Liver (tissue), 9 donors: ENCODE data around the gene CDH1. TPM values are rescaled to one million over a fixed set of nuclear protein-coding genes. Genes with fewer than 3 reads are reported as not detected.

ENCODE experiments used
- DNase-seq: peaks from one replicate; pipeline ENCODE4 v3.0.0-alpha.2; 2017; ENCODE audit warnings: low spot score
- H3K27ac ChIP-seq, 2 donors: one replicate each; pipeline ENCODE4 v1.7.0; 2013; ENCODE audit warnings: inconsistent platforms in 2 of 2, low read length in 2 of 2, control low read depth in 1 of 2, low read depth in 1 of 2, mild to moderate bottlenecking in 1 of 2
- H3K27me3 ChIP-seq, 4 donors: one replicate each; pipeline versions ENCODE4 v1.6.1 to v1.7.0; 2013; ENCODE audit warnings: low read length in 3 of 4, inconsistent platforms in 1 of 4, mild to moderate bottlenecking in 1 of 4, moderate library complexity in 1 of 4; ENCODE audit not compliant: control insufficient read depth in 4 of 4, insufficient read depth in 4 of 4
- H3K36me3 ChIP-seq, 4 donors: one replicate each; pipeline versions ENCODE4 v1.6.1 to v1.7.0; 2013; ENCODE audit warnings: low read length in 3 of 4, mild to moderate bottlenecking in 3 of 4, low read depth in 1 of 4, moderate library complexity in 1 of 4; ENCODE audit not compliant: control insufficient read depth in 4 of 4, insufficient read depth in 3 of 4
- H3K4me1 ChIP-seq, 4 donors: one replicate each; pipeline versions ENCODE4 v1.6.1 to v1.7.0; 2013; ENCODE audit warnings: low read length in 3 of 4, mild to moderate bottlenecking in 3 of 4, moderate library complexity in 1 of 4; ENCODE audit not compliant: control insufficient read depth in 4 of 4, insufficient read depth in 4 of 4
- H3K4me3 ChIP-seq, 3 donors: one replicate each; pipeline versions ENCODE4 v1.6.1 to v1.7.0; 2013; ENCODE audit warnings: low read length in 3 of 3, control low read depth in 1 of 3, low read depth in 1 of 3, mild to moderate bottlenecking in 1 of 3
- H3K9ac ChIP-seq, 2 donors: one replicate each; pipeline ENCODE4 v1.7.0; 2013; ENCODE audit warnings: low read length in 2 of 2, mild to moderate bottlenecking in 2 of 2, moderate library complexity in 2 of 2, control low read depth in 1 of 2, low read depth in 1 of 2
- H3K9me3 ChIP-seq, 4 donors: one replicate each; pipeline versions ENCODE4 v1.6.1 to v1.7.0; 2013; ENCODE audit warnings: low read length in 3 of 4; ENCODE audit not compliant: control insufficient read depth in 4 of 4
- CTCF ChIP-seq: fragments of 150-350 bp; IDR thresholded peaks from 2 replicates; pipeline ENCODE4 v1.5.1; 2017; ENCODE audit warnings: improper control_type of control experiment, low read depth, low read length; ENCODE audit not compliant: missing input control
- FOXA2 ChIP-seq: IDR thresholded peaks from 2 replicates; pipeline ENCODE4 v1.6.1; 2016; ENCODE audit warnings: antibody characterized with exemption
- HNF4A ChIP-seq, 2 donors: conservative IDR thresholded peaks; 2 replicates each; pipeline ENCODE4 v1.6.1; 2016; ENCODE audit warnings: antibody characterized with exemption in 2 of 2, mild to moderate bottlenecking in 2 of 2
- NR2F2 ChIP-seq: IDR thresholded peaks from 2 replicates; pipeline ENCODE4 v1.6.1; 2016; ENCODE audit warnings: antibody characterized with exemption
- RAD21 ChIP-seq, 2 donors: IDR thresholded peaks; 2 replicates each; pipeline ENCODE4 v1.6.1; 2016; ENCODE audit warnings: antibody characterized with exemption in 2 of 2, mild to moderate bottlenecking in 2 of 2
- REST ChIP-seq: IDR thresholded peaks from 2 replicates; pipeline ENCODE4 v1.6.1; 2016; ENCODE audit warnings: antibody characterized with exemption, mild to moderate bottlenecking
- TAF1 ChIP-seq: conservative IDR thresholded peaks from 2 replicates; pipeline ENCODE4 v1.6.1; 2016; ENCODE audit warnings: antibody characterized with exemption, mild to moderate bottlenecking
- ZBTB33 ChIP-seq: IDR thresholded peaks from 2 replicates; pipeline ENCODE4 v1.6.1; 2016; ENCODE audit warnings: antibody characterized with exemption
- WGBS: extraction: QIAGEN DNeasy Blood & Tissue Kit; methylation state at CpG from one replicate; pipeline ENCODE4 v1.1.7; 2013; 5-methylcytosine and 5-hydroxymethylcytosine counted together
- polyA plus RNA-seq, 2 donors: library from polyadenylated mRNA; stranded (reverse) in 1 of 2; unstranded in 1 of 2; fragments of 200-250 nt in 1 of 2; fragments of >200 nt in 1 of 2; fragmentation: Nextera tagmentation in 1 of 2; extraction: Ambion mirVana in 1 of 2; gene quantifications; one replicate each; pipeline versions ENCODE4 v1.2.1 to v1.2.3, GENCODE V29; 2013 to 2015
- total RNA-seq, 2 donors: library from RNA; depleted of rRNA; stranded (reverse); fragments of >200 nt; gene quantifications; one replicate each; pipeline ENCODE4 v1.2.3, GENCODE V29; 2014
- donor health status: healthy.
- donor health status: healthy.
- donor health status: healthy.
- donor health status: healthy.
- donor health status: healthy.

The CDH1 gene
- total and polyA plus RNA-seq, 4 donors, result 21.8 to 69.3 (median 50.3) TPM

GRCh38 chr16:68746951-68747350, 9.9 kb downstream of the CDH1 start:
- TF ChIP-seq REST (no peak), NR2F2 (no peak), HNF4A (conservative IDR thresholded peaks at IDR 0.05) (no peak), ZBTB33 (no peak), FOXA2 (no peak), TAF1 (no peak)
- H3K9ac ChIP-seq, result no peak overlapping the region
- no peak for DNase-seq
- no peak overlapping the region for H3K27ac ChIP-seq
- H3K36me3 ChIP-seq, result no peaks in the 10 kb centered on the region
- no peaks in the 10 kb centered on the region for H3K9me3 ChIP-seq
- H3K4me1 ChIP-seq, result peaks cover 7 to 25% (median 16%) of the 10 kb centered on the region in 4 donors
- H3K27me3 ChIP-seq, result no peaks in the 10 kb centered on the region
- no peak overlapping the region for H3K4me3 ChIP-seq

GRCh38 chr16:68749432-68749831, 12.3 kb downstream of the CDH1 start:
- H3K36me3 ChIP-seq, result no peaks in the 10 kb centered on the region
- H3K27ac ChIP-seq, result no peak overlapping the region
- no peak for DNase-seq
- no peak overlapping the region for H3K9ac ChIP-seq
- 85% methylated on average over 3 of the region's 3 CpGs for WGBS
- H3K27me3 ChIP-seq, result no peaks in the 10 kb centered on the region
- H3K4me1 ChIP-seq, result peaks cover 1 to 12% (median 4%) of the 10 kb centered on the region in 4 donors
- no peaks in the 10 kb centered on the region for H3K9me3 ChIP-seq
- TF ChIP-seq CTCF (peak; percentile 20), RAD21 (IDR thresholded peaks at IDR 0.05) (peak; percentile 53 to 70), FOXA2 (no peak)
- no peak overlapping the region for H3K4me3 ChIP-seq

GRCh38 chr16:68750193-68750695, 13.2 kb downstream of the CDH1 start:
- H3K27ac ChIP-seq, result no peak overlapping the region
- H3K9ac ChIP-seq, result no peak overlapping the region
- no peaks in the 10 kb centered on the region for H3K27me3 ChIP-seq
- no peaks in the 10 kb centered on the region for H3K9me3 ChIP-seq
- DNase-seq, result no peak
- H3K4me1 ChIP-seq, result peaks cover 0 to 8% (median 3%) of the 10 kb centered on the region in 4 donors
- TF ChIP-seq NR2F2, result no peak
- 75% methylated on average over 8 of the region's 8 CpGs for WGBS
- no peak overlapping the region for H3K4me3 ChIP-seq
- H3K36me3 ChIP-seq, result no peaks in the 10 kb centered on the region
